HepG2 (cell line): ENCODE results near the gene MAPRE3. TPM values are rescaled to one million over a fixed set of nuclear protein-coding genes. Genes with fewer than 3 reads are reported as not detected.

Experiments
- BCL3 ChIP-seq: sonication (generic); formaldehyde crosslinking; IDR thresholded peaks from 2 replicates; pipeline ENCODE4 v1.5.1; 2020; ENCODE audit warnings: mild to moderate bottlenecking, missing genetic modification reagents, moderate library complexity
- BHLHE40 ChIP-seq: IDR thresholded peaks from 2 replicates; pipeline ENCODE4 v1.6.1; 2011; ENCODE audit warnings: low read length, improper control_type of control experiment
- KAT7 ChIP-seq: IDR thresholded peaks from 2 replicates; pipeline ENCODE4 v1.6.1; 2018; ENCODE audit warnings: borderline replicate concordance, missing compliant biosample characterization
- KLF15 ChIP-seq: sonication (generic); formaldehyde crosslinking; IDR thresholded peaks from 2 replicates; pipeline ENCODE4 v1.8.1; 2023; ENCODE audit warnings: borderline replicate concordance, mild to moderate bottlenecking, inconsistent platforms, missing genetic modification reagents, mixed read lengths
- TBL1XR1 ChIP-seq: fragments of 150-350 bp; IDR thresholded peaks from 2 replicates; pipeline ENCODE4 v1.6.1; 2014; ENCODE audit warnings: borderline replicate concordance, low read length; ENCODE audit not compliant: partially characterized antibody
- TP53 ChIP-seq: sonication (generic); formaldehyde crosslinking; conservative IDR thresholded peaks from 2 replicates; pipeline ENCODE4 v1.4.0; 2020; ENCODE audit warnings: missing genetic modification reagents
- ZBTB3 ChIP-seq: sonication (generic); formaldehyde crosslinking; IDR thresholded peaks from 2 replicates; pipeline ENCODE4 v1.4.0; 2020; ENCODE audit warnings: low read depth, mild to moderate bottlenecking, moderate library complexity, missing genetic modification reagents, borderline replicate concordance
- ZFP36 ChIP-seq: fragments of 150-350 bp; IDR thresholded peaks from 2 replicates; pipeline ENCODE4 v1.6.1; 2018; ENCODE audit warnings: borderline replicate concordance, low read length, low read depth; ENCODE audit not compliant: partially characterized antibody
- ZGPAT ChIP-seq: IDR thresholded peaks from 2 replicates; pipeline ENCODE4 v1.6.1; 2016; ENCODE audit warnings: mild to moderate bottlenecking
- ZNF142 ChIP-seq: sonication (generic); formaldehyde crosslinking; IDR thresholded peaks from 2 replicates; pipeline ENCODE4 v1.4.0; 2020; ENCODE audit warnings: missing genetic modification reagents
- ZNF143 ChIP-seq: sonication (generic); formaldehyde crosslinking; IDR thresholded peaks from 2 replicates; pipeline ENCODE4 v1.4.0; 2020; ENCODE audit warnings: missing genetic modification reagents
- ZNF512 ChIP-seq: sonication (generic); formaldehyde crosslinking; IDR thresholded peaks from 2 replicates; pipeline ENCODE4 v1.4.0; 2020; ENCODE audit warnings: mild to moderate bottlenecking, missing genetic modification reagents
- ZNF883 ChIP-seq: sonication (generic); formaldehyde crosslinking; IDR thresholded peaks from 2 replicates; pipeline ENCODE4 v1.5.1; 2020; ENCODE audit warnings: mild to moderate bottlenecking, missing genetic modification reagents; ENCODE audit errors: not compliant biosample characterization
- polyA plus RNA-seq, 8 experiments: library from polyadenylated mRNA; depleted of rRNA in 3 of 8; stranded (reverse) in 7 of 8; unstranded in 1 of 8; fragments of >200 nt; fragmentation: Illumina TruSeq in 4 of 8; extraction: Trizol in 4 of 8; gene quantifications; 2 replicates each; pipeline versions ENCODE4 v1.2.1 to v1.2.3, GENCODE V29; 2011 to 2016; ENCODE audit warnings: low read depth in 4 of 8, missing spikeins in 1 of 8, mixed read lengths in 1 of 8; ENCODE audit not compliant: insufficient read depth in 1 of 8
- total RNA-seq, 5 experiments: library from RNA; depleted of rRNA; stranded (reverse); fragments of >200 nt; fragmentation: Illumina TruSeq; extraction: Trizol; gene quantifications; 2 replicates each; pipeline ENCODE4 v1.2.3, GENCODE V29; 2016; ENCODE audit warnings: low read depth in 1 of 5
- TF ChIP-seq, protein P1 (sequence below): sonication (generic); formaldehyde crosslinking; IDR thresholded peaks from 2 replicates; pipeline ENCODE4 v1.4.0; 2020; ENCODE audit warnings: missing genetic modification reagents

MAPRE3 gene
- total and polyA plus RNA-seq, 2 of the 13 experiments (the other 11 are each of a cell fraction or from before 2014, with no cell fraction given): 0.31 to 0.91 TPM

- TF ChIP-seq ZNF142 (CRISPR knock-in tag) (no peak), TBL1XR1 (no peak), ZNF512 (no peak), ZNF883 (peak; percentile 74), KLF15 (0 out of 2 replicates have a peak, but pooled peaks have one; percentile 23), ZBTB3 (no peak; the same call in 1 of the 2 replicates), ZNF143 (CRISPR knock-in tag) (peak; percentile 81), BHLHE40 (no peak), ZFP36 (no peak), KAT7 (peak; percentile 90; the same call in 1 of the 2 replicates), ZGPAT (CRISPR knock-in tag) (peak; percentile 85; the same call in 1 of the 2 replicates), BCL3 (CRISPR knock-in tag) (peak; percentile 64), TP53 (CRISPR knock-in tag) (no peak; the same call in 1 of the 2 replicates)
- TF ChIP-seq, protein P1, sequence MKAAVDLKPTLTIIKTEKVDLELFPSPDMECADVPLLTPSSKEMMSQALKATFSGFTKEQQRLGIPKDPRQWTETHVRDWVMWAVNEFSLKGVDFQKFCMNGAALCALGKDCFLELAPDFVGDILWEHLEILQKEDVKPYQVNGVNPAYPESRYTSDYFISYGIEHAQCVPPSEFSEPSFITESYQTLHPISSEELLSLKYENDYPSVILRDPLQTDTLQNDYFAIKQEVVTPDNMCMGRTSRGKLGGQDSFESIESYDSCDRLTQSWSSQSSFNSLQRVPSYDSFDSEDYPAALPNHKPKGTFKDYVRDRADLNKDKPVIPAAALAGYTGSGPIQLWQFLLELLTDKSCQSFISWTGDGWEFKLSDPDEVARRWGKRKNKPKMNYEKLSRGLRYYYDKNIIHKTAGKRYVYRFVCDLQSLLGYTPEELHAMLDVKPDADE (CRISPR knock-in tag): no peak; the same call in 1 of the 2 replicates
Observed at GRCh38 chr2:27071277-27071989, 101.0 kb downstream of the MAPRE3 start, which contains the start of gene OST4 (continued).
